Stimulated activated naive CD4-positive, alpha-beta T cell (primary cell): ENCODE data around the gene PPARD.
A peak's percentile ranks its signal among the peaks of the same experiment; 100 is the strongest.
"Not testable (repeated sequence)": the region's sequence is repeated elsewhere in the genome, so short reads cannot be mapped to it uniquely, and the experiment has no call there.

Source experiments
- DNase-seq, 6 experiments: peaks; one replicate each; lab custom pipeline; 2025; lab: John Stamatoyannopoulos, UW

The PPARD gene

DNA sequence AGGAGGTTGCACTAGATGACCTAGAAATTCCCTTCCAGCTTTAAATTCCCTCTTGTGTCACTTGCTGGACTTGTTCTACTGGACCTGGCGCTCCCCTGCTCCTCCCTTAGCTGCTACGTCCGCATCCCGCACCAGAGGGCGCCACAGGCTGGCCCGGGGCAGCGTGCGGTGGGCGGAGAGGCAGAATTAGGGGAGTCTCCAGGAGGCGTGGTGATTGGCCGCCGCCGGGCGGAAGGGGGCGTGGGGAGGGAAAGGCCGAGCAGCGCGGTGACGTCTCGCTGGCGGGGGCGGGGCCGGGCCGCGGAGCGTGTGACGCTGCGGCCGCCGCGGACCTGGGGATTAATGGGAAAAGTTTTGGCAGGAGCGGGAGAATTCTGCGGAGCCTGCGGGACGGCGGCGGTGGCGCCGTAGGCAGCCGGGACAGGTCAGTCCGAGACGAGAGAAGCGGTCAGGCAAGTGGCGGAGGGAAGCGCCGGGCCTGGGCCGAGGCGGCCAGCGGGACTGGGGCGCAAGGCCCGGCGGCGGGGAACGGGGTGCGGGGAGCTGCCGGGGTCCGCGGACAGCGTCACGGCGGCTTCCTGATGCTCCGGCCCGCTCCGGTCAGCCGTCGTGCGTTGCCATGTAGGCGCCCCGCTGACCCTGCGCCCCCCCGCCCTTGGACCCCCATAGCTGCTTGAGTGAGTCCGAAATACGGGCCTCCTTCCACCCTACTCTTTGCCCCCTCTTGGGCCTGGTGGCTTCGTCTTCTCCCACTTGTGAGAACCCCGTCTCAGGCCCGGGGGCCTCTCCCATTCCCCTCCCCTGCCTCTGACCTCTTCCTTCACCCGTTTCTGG lies at the start of gene PPARD:
Gene PPARD, plus strand, starts transcription at position 301 of the 834 bp plus-strand sequence. CDS start 68,530 bp downstream, outside the sequence.
- DNase-seq = peak; percentile 89 to 97 (median 96)

- DNase-seq = no peak
Measured at GRCh38 chr6:35293681-35294080, 48.7 kb upstream of the PPARD start.

DNA sequence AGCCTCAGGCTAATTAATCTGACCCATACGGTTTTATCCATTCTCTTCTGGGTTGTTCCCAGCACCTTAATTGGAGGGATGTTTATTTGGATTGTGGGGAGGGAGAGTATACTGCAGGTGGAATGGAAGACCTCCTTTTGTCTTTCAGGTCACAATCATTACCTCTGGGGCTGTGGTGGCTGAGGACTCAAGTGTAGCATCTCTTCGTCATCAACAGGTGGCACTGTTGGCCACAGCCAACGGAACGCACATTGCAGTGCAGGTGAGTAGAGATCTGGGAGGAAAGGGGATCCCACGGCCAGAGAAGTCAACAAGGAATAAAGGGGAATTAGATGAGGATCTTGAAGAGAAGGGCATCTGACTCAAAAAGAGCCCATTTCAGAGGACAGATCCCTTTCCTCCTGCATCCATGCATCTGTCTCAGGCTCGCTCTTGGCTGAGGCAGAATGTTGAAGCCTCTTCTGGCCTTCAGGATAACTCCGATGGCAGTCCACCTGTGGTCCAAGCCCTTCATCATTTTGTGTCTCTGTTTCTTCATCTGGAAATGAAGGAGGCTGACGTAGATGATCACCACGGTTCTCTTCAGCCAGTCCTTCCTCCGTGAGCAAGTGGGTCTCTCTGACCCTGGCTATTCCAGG lies 47.9 kb upstream of the PPARD start:
- DNase-seq = peak in 5 of 6 experiments; percentile 13 to 58 (median 40)

DNA sequence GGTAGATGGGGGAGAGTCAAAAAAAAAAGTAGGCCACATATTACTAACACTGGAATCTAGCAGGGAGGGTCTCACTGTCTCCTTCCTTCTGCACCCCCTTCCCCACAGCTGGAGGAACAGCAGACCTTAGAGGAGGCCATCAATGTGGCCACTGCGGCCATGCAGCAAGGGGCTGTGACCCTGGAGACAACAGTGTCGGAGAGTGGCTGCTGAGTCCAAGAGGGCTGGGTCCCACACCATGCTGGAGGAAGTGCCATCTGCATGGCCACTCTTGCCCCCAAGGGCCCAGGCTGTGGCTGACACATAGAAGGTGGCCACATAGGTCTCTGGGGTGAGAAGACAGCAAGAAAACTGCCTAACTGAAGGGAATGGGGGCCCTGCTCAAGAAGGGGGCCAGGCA lies 47.3 kb upstream of the PPARD start:
- DNase-seq = no peak

DNA sequence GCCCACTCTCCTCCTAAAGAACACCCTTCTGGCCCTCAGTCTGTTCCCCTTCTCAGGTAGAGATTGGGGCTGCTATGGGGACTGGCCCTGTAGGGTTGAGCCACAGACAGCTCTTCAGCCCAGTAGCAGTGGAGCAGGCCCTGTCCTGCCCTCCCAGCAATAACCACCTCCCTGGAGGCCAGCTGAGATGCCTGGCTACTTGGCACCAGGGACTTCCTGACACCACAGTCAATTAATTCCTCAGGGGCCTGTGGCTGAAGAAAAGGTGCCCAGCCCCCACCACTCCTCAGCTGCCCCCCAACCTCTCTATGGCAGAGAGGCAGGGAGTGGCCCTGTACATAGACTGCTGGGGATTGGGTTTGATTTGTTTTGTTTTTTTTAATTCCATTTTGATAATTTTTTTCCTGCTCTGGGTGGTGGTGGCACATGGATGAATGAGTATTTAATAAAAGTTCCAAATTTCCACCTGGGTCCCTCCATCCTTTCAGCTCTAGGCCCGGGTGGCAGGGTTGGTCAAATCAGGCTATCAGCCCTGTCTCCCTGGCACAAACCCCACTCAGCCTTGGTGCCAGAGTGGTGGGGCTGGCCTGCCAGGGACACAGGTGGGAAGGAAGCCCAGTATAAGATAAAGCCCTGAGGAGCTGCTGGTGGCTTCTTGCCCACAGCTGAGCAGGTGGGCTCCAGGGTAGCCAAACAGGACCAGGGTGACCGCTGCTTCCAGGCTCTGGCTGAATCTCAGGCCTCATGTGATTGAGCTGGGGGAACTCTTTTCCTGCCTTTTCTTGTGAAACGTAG lies 46.6 kb upstream of the PPARD start:
- no peak for DNase-seq

- DNase-seq = no peak
Measured at GRCh38 chr6:35296931-35297600, 45.3 kb upstream of the PPARD start.

- peak; percentile 73 to 86 (median 84) for DNase-seq
Measured at GRCh38 chr6:35297601-35298481, 44.5 kb upstream of the PPARD start, which contains the start of gene DEF6. DEF6 (plus strand) TSS chr6:35297818; CDS start chr6:35297857, 39 bp downstream.

DNA sequence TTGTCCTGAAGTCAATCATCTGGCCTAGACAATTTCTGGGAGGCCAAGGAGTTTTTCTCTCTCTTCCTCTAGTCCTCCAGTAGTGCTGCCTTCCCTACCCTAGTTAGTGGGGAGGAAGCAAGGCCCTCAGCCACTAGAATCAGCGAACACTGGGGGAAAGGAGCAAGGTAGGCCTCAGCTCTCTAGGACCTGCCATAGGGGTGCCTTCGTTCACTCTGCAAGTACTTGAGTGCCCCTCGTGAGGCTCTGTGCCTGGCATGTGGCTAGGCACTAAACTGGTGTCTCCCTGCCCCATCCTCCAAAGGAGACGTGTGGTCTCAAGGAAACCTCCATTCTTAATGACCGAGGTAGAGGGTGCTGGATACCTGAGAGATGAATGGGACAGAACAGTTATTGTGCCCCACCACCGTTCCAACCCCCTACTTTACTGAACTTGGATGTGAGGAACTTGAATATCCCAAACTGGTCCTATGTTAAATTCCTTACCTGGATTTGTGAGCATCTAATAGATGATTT lies 43.7 kb upstream of the PPARD start:
- peak in 3 of 6 experiments; percentile 10 to 37 (median 16) for DNase-seq

DNA sequence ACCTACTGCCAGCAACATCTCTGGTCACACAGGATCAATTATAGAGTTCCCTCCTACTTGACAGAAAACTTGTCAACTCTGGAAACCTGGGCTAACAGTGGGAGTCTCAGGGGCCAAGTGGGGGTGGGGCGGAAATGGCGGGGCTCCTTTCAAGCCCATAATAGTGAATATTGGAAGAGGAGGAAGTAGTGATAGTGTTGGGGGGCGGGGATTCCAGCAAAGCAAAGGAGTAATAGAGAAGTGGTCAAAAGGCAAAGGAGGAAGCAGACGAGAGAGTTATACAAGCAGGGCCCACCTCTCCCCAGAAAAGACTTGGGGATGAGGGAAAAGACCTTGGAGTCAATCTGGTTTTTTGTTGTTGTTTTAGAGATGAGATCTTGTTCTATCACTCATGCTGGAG lies 42.7 kb upstream of the PPARD start:
- peak in 1 of 6 experiments; percentile 17 for DNase-seq

GRCh38 chr6:35300848-35301247 lies 41.5 kb upstream of the PPARD start:
- peak; percentile 24 to 56 (median 39) for DNase-seq

DNA sequence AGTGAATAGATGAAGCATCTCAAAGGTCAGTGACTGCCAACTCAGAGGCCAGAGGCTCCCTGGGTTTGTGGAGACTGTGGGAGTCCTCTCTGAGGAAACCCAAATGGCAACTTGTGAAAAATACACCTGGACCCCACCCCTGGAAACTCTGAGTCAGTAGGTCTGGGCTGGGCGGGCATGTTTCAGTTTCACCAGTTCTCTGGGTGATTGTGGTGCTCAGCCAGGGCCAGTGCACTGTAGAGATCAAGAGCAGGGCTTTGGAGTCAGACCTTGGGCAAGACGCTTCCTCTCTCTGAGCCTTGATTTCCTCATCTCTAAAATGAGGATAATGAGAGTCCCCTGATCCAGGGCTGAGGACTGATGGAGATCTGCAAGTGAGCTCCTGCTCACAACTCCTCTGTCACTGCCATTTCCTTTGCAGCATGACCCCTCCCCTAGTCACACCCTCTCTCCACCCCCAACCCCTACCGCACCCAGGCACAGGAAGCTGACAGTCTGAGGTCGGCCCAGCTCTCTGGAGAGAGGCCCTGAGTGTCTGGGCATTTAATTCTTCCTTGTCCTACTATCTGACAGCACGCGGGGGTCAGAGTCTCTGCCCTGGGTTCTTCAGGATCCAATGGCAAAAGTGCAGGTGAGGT lies 39.6 kb upstream of the PPARD start:
- peak; percentile 72 to 83 (median 81) for DNase-seq

DNA sequence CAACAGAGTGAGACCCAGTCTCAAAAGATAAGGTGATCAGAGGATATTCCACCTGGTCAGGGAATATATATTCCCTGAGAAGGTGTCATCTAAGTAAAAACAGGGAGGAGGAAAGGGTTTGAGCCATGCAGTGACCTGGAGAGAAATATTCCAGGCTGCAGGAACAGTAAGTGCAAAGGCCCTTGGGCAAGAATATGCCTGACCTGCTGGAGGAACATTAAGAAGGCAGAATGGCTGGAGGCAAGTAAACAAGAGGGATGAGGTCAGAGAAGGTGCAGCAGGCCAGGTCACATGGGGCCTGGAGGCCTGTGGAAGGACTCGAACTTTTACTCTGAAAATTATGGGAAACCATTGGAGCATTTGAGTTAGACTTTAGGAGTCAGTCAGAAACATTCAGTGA lies 38.1 kb upstream of the PPARD start:
- no peak for DNase-seq

DNA sequence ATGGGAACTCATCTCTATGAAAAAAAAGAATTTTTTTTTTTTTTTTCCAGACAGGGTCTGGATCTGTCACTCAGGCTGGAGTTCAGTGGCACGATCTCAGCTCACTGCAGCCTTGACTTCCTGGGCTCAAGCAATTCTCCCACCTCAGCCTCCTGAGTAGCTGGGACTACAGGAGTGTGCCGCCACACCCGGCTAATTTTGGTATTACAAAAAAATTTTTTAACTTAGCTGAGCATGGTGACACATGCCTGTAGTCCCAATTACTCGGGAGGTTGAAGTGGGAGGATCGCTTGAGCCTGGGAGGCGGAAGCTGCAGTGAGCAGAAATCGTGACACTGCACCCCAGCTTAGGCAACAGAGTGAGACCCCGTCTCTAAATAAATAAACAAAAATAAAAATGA lies 37.2 kb upstream of the PPARD start:
- peak in 3 of 6 experiments; percentile 10 to 13 (median 10) for DNase-seq

DNA sequence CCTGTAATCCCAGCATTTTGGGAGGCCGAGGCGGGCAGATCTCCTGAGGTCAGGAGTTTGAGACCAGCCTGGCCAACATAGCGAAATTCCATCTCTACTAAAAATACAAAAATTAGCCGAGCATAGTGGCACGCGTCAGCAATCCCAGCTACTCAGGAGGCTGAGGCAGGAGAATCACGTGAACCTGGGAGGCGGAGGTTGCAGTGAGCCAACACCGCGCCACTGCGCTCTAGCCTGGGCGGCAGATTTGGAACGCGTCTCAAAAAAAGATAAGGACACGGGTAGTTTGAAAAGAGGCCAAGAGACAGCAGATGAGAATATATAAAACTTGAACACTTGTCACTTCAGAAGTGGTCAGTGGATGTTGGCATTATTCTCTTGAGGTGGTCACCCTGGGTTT lies 35.2 kb upstream of the PPARD start:
- not testable (repeated sequence) for DNase-seq

DNA sequence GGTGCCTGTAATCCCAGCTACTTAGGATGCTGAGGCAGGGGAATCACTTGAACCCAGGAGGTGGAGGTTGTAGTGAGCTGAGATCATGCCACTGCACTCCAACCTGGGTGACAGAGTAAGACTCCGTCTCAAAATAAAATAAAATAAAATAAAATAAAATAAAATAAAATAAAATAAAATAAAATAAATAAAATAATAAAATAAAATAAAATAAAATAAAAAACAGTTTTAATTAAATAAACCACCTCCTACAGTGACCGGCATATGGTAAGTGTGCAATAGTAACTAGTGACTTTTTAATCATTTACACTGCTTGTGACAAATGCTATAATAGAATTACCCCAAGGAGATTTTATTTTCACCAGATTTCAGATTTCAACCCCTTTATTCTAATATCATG lies 33.8 kb upstream of the PPARD start:
- not testable (repeated sequence) for DNase-seq

- DNase-seq = no peak
Measured at GRCh38 chr6:35309611-35310264, 32.6 kb upstream of the PPARD start.

DNA sequence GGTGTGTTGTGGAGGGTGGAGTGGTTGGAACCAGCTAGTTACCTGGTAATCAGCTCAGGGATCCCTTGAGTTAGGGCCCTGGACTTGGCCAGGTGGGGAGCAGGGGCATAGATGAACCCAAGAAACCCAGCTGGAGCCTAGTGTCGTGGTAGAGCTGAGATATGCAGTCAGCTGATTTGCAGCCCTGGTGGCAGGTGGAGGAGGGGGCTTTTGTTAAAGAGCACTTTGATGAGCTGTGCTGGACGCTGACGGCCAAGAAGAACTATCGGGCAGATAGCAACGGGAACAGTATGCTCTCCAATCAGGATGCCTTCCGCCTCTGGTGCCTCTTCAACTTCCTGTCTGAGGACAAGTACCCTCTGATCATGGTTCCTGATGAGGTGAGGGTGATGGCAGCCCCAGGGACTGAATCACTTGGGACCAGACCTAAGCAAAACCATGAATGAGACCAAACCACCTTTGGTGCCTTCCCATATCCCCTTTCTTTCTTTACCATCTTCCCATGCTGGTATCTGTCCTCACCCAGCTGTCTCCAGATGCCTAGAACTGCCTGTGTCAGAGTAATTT lies 32.0 kb upstream of the PPARD start:
- peak in 3 of 6 experiments; percentile 8 to 32 (median 14) for DNase-seq

- peak; percentile 34 to 70 (median 59) for DNase-seq
Measured at GRCh38 chr6:35311390-35312075, 30.8 kb upstream of the PPARD start.
